Measurements from ENCODE around the gene BATF. TPM values are rescaled to one million over a fixed set of nuclear protein-coding genes. Genes with fewer than 3 reads are reported as not detected.
A peak's percentile ranks its signal among the peaks of the same experiment; 100 is the strongest.

BATF gene
- total and polyA plus RNA-seq, 2 of the 8 experiments (the other 6 are each of a cell fraction or from before 2014, with no cell fraction given) = not detected

GRCh38 chr14:75518625-75519024 is 3.6 kb upstream of the BATF start (continued):
- TF ChIP-seq RXRA (IDR thresholded peaks at IDR 0.05; ENCODE audit: insufficient read depth, low read depth, low read length) (0 out of 2 replicates have a peak, but pooled peaks have one; percentile 64), MAX (IDR thresholded peaks at IDR 0.05) (0 out of 2 replicates have a peak, but pooled peaks have one; percentile 28), CBX8 (IDR thresholded peaks at IDR 0.05; ENCODE audit: borderline replicate concordance, low read depth, low read length) (no peak), SIX5 (IDR thresholded peaks at IDR 0.05; ENCODE audit: low read depth, low read length) (no peak), CHD2 (IDR thresholded peaks at IDR 0.05; ENCODE audit: low read length) (no peak), SAP30 (IDR thresholded peaks at IDR 0.05; ENCODE audit: insufficient read depth, insufficient replicate concordance, low read length) (no peak), YY1 (IDR thresholded peaks at IDR 0.05; ENCODE audit: low read depth, low read length) (no peak; the same call in 1 of the 2 replicates), CREB1 (IDR thresholded peaks at IDR 0.05) (peak; percentile 52; the same call in 1 of the 2 replicates), KDM1A (IDR thresholded peaks at IDR 0.05; ENCODE audit: borderline replicate concordance, low read length) (peak; percentile 86), CTCF (IDR thresholded peaks at IDR 0.05; ENCODE audit: control extremely low read depth in 1 of 3, insufficient read depth in 1 of 3, low read depth in 1 of 3, low read length in 3 of 3) (peak; percentile 74 to 95 (median 83)), RNF2 (IDR thresholded peaks at IDR 0.05; ENCODE audit: borderline replicate concordance, low read depth, low read length, missing control alignments, poor library complexity, severe bottlenecking) (no peak), E2F6 (IDR thresholded peaks at IDR 0.05) (no peak), RBBP5 (IDR thresholded peaks at IDR 0.05; ENCODE audit: borderline replicate concordance, low read depth, low read length) (no peak), FOSL1 (IDR thresholded peaks at IDR 0.05; ENCODE audit: insufficient read depth, low read depth, low read length) (no peak), KDM5A (IDR thresholded peaks at IDR 0.05; ENCODE audit: low read length) (no peak), ATF3 (IDR thresholded peaks at IDR 0.05; ENCODE audit: insufficient read depth, low read depth, low read length) (no peak), POLR2A (IDR thresholded peaks at IDR 0.05; ENCODE audit: control extremely low read depth in 1 of 2, low read depth in 2 of 2, low read length in 2 of 2) (no peak)

Measured in H1 (cell line).